ENCODE data around the gene ZNF488.

DNA sequence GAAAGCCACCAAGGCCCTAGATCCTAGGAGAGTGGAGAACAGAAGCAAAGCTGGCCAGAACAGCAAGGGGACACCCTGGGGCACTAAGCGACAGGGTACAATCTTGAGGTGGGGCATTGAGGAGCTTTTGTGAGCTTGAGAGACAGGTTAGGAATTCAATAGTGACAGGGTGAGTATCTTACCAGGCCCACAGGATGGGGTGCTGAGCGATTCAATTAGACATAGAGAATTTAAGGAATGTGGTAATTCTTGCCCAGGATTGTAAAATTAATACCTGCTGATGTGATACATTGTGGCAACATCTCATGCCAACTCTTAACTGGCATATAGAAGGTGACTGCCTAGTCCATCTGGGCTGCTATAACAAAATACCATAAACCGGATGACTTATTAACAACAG lies 21.9 kb downstream of the ZNF488 start:
- TF ChIP-seq POLR2A (IDR thresholded peaks at IDR 0.05) (no peak), POLR2AphosphoS5 (IDR thresholded peaks at IDR 0.05) (no peak), EP300 (IDR thresholded peaks at IDR 0.05) (no peak)
- TF ChIP-seq, protein P1, sequence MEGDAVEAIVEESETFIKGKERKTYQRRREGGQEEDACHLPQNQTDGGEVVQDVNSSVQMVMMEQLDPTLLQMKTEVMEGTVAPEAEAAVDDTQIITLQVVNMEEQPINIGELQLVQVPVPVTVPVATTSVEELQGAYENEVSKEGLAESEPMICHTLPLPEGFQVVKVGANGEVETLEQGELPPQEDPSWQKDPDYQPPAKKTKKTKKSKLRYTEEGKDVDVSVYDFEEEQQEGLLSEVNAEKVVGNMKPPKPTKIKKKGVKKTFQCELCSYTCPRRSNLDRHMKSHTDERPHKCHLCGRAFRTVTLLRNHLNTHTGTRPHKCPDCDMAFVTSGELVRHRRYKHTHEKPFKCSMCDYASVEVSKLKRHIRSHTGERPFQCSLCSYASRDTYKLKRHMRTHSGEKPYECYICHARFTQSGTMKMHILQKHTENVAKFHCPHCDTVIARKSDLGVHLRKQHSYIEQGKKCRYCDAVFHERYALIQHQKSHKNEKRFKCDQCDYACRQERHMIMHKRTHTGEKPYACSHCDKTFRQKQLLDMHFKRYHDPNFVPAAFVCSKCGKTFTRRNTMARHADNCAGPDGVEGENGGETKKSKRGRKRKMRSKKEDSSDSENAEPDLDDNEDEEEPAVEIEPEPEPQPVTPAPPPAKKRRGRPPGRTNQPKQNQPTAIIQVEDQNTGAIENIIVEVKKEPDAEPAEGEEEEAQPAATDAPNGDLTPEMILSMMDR (IDR thresholded peaks at IDR 0.05): no peak
